GM19468 (cell line): ENCODE measurements around the gene KIAA1671.
"Not testable (repeated sequence)": the region's sequence is repeated elsewhere in the genome, so short reads cannot be mapped to it uniquely, and the experiment has no call there.

Source experiments
- ATAC-seq: cut with Tn5 transposase; IDR thresholded peaks from one replicate; pipeline ENCODE4 v1.9.1; 2021; ENCODE audit warnings: mild to moderate bottlenecking, moderate library complexity, moderate number of reproducible peaks; ENCODE audit not compliant: unreplicated experiment; ENCODE audit errors: extremely low read depth

KIAA1671 gene

GRCh38 chr22:25206998-25207397, 254.5 kb downstream of the KIAA1671 start:
- ATAC-seq: no peak

DNA sequence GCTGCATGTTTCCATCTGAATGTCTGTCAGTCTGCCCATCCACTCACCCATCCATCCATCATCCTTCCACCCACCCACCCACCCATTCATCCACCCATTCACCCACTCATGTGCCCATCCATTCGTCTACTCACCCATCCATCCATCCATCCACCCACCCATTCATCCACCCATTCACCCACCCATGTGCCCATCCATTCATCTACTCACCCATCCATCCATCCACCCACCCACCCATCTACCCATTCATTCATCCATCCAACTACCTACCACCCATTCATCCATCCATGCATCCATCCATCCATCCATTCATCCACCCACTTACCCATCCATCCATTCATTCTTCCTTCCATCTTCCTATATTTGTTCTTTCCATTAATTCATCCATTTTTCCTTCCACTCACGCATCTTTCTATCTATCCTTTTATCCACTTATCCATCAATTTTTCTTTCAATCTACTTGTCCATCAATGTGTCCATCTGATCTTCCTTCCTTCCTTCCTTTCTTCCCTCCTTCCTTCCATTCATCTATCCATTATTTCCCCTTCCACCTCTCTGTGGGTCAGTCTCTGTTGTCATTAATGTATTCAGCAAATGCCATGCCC, 255.1 kb downstream of the KIAA1671 start:
- ATAC-seq: no peak

DNA sequence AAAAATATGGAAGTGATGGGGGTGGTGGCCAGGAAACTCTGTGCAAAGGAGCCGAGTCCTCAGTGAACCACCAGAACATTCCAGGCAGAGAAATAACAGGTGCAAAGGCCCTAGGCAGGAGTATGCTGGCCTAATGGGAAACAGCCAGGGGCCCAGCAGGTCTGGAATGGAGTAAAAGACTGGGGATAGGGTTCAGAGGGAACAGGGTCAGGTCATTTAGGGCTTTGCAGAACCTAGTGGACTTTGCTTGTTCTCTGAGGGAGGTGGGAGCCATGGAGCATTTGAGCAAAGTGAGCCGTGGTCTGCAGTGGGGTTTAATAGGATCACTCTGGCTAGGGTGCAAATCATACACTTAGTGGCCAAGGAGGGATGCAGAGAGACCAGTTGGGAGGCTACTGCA, 255.8 kb downstream of the KIAA1671 start:
- ATAC-seq: no peak

DNA sequence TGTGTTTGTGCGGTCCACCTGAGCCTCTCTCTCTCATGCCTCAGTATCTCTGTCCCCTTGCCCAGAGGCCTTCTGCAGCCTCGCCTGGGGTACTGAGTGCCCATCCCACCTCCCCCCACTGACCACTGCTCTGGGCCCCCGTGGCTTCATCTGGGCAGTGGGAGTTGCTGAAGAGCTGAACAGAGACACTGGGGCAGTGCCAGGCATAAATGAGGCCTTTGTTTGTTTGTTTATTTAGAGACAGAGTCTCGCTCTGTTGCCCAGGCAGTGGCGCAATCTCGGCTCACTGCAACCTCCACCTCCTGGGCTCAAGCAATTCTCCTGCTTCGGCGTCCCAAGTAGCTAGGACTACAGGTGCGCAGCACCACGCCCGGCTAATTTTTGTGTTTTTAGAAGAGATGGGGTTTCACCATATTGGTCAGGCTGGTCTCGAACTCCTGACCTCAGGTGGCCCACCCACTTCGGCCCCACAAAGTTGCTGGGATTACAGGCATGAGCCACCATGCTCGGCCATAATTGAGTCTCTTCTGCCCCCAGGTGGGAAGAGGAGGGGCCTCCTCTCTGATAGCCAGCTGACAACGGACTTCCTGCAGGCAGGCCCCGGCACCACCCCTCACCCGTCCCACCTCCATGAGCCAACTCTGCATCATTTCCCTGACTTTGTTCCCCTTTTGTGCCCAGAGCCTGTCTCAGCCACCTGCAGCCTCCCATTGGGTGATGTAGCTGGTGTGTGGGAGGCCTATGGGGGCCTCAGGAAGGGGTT, 256.4 kb downstream of the KIAA1671 start:
- ATAC-seq: no peak

- no peak for ATAC-seq
Measured at GRCh38 chr22:25210793-25211192, 258.3 kb downstream of the KIAA1671 start.

DNA sequence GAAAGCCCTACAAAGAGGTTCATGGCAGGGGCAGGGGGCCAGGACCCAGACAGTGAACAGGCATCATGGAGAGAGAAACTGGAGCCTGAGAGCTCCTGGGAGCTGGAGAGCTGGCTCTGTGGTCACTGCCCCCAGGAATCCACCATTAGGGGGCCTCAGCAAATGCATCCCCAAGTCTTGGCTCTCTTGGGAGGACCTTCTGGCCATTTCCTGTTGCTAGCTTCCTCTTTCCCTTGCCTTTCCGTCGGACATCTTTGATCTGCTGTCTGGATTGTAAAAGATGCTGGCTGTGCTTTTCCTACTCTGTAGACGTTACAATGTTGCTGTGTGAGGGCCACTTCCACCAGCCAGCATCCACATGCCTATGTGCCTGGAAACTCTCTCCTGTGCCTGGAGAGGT, 259.8 kb downstream of the KIAA1671 start:
- ATAC-seq: no peak

- no peak for ATAC-seq
Measured at GRCh38 chr22:25213221-25213620, 260.7 kb downstream of the KIAA1671 start.

- no peak for ATAC-seq
Measured at GRCh38 chr22:25216230-25216629, 263.7 kb downstream of the KIAA1671 start.

DNA sequence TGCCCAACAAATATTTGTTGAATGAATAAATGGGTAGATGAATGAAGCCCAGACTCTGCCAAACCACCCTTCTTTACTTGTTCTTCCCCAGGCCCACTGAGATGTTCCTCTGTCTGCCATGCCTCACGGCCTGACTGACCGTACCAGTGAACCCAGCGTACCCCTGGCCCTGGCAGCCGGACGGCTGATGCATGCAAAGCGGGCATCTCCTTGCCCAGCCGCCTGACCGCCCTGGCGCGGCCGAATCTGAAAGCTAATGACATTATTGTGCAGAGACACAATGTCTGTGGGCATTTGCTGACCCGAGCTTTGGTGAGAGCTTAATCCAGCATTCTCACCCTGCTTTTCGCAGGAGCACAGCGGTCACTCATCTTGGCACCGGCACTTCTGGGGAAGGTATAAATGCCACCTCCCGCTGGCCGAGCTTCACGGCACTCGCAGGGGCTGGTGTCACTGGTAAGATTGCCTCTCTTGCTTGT, 266.7 kb downstream of the KIAA1671 start, which contains the start of gene CRYBB2:
Gene CRYBB2 (plus strand): TSS at position 429 of the 479 bp plus-strand sequence. CDS start 1,791 bp downstream, outside the sequence.
- ATAC-seq: no peak

- ATAC-seq: no peak
Measured at GRCh38 chr22:25219948-25220442, 267.5 kb downstream of the KIAA1671 start.

DNA sequence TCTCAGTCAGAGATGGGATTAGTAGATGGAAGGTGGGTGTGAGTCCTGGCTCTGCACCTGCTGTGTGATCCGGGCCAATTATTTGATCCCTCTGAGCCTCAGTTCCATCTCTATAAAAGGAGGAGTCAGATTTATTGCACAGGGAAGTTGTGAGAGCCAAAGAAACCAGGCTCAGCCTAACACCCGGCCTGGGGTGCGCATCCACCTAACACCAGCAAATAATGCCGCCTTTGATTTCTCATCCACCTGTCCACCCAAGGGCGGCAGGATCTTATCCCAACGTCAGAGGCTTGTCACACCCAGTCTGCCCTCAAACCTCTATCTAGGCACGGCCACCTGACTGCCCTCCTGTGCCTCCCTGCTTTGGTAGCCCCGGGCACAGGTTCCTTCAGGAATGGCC, 269.3 kb downstream of the KIAA1671 start:
- no peak for ATAC-seq

- no peak for ATAC-seq
Measured at GRCh38 chr22:25223269-25223850, 270.8 kb downstream of the KIAA1671 start.

DNA sequence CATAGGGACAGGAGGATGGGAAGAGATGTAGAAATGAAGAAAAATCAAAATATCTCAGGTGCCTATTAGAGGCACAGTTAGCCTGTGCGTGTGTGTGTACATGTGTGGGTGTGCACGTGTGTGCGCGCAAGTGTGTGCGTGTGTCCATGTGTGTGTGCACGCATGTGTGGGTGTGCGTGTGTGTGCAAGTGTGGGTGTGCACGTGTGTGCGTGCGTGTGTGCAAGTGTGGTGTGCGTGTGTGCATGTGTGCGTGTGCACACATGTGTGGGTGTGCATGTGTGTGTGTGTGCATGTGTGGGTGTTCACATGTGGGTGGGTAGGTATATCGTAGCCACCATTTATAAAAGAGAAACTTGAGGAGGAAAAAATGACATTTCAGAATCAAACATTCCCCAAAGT, 276.3 kb downstream of the KIAA1671 start:
- ATAC-seq: no peak

DNA sequence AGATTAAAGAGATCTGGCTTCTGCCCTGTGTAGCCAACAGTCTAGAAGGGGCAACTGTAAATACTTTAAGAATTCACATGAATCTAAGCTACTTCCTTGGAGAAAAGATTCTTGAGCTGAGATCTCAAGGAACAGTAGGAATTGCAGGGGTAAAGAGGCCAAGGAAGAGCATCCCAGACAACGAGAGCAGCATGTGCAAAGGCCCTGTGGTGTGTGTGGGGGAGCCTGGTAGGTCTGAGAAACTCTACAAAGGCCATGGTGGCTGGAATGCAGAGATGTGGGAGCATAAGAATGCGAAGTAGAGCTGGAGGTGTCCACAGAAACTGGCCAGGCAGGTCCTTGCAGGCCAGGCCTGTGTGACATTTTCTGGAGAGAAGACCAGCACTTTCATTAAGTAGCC, 278.2 kb downstream of the KIAA1671 start:
- ATAC-seq: not testable (repeated sequence)

DNA sequence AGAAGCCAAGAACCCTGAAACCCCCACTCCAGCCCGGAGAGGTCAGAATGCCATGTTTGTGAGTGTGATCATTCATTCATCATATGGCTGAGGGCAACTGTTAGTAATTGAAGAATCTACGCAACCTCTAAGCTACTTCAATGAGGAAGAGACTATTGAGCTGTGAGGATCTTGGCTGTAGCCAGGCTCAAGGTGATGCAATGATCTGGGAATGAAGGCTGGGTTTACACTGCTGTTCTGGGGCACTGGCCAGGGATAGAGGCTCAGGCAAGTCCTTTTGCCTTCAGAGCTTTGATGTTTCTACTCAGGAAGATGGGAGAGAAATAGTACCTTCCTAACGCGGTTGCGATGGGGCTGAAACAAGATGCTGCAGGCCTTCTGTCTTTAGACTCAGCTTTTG, 279.8 kb downstream of the KIAA1671 start:
- no peak for ATAC-seq

DNA sequence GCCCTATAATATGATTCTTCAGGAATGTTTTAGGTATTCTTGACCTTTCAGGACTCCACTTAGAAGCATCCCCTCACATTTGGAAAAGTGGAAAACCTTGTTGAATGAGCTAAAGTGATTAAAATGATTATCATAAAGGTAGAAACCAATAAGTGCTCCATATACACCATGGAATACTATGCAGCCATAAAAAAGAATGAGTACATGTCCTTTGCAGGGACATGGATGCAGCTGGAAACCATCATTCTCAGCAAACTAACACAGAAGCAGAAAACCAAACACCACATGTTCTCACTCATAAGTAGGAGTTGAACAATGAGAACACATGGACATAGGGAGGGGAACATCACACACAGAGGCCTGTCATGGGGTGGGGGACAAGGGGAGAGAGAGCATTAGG, 281.2 kb downstream of the KIAA1671 start:
- not testable (repeated sequence) for ATAC-seq

DNA sequence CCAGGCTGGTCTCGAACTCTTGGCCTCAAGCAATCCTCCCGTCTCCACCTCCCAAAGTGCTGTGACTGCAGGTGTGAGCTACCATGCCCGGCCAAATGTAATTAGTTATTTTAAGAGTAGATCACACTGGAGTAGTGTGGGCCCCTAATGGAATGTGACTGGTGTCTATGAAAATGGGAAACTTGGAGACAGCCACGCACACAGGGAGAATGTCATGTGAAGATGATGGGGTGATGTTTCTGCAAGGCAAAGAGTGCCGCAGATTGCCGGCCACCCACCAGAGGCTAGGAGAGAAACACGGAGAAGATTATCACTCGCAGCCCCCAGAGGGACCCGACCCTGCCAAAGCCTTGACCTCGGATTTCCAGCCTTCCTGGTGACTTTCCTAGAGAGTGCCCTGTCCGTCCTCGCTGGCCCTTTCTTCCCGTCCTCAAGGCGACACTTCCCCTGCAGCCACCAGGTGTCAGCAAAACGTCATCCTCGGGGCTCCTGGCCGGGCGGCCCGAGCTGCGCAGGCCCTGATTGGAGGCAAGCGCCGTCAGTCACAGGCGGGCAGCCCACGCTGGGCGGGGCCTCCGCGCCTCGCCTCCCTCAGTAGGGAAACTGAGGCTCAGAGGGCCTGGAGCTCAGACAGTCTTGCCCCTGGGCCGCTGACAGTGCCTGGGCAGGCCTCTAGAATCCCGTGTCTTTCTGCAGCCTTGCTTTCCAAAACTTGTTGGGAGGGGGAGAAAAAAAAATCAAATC, 283.2 kb downstream of the KIAA1671 start:
- no peak for ATAC-seq

DNA sequence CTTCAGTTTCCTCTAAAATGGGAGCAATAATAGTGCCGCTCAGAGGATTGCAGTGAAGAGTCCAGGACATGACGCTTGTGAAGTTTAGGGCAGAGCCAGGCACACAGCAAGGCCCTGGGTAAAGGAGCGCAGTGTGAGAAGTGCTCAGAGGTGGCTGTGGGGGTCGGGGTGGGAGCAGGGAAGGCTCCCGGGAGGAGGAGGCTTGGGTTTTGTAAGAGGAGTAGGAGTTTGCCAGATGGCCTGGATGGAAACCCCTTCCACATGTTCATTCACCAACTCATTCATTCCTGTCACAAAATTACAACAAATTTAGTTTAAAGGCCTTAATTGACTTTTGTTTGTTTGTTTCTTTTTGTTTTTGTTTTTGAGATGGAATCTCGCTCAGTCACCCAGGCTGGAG, 283.9 kb downstream of the KIAA1671 start:
- no peak for ATAC-seq

- ATAC-seq: no peak
Measured at GRCh38 chr22:25237503-25237902, 285.0 kb downstream of the KIAA1671 start.

GRCh38 chr22:25238058-25238457, 285.5 kb downstream of the KIAA1671 start:
- not testable (repeated sequence) for ATAC-seq
